Esophagus (tissue), 2 donors: ENCODE measurements around the gene LHFPL5. TPM values are rescaled to one million over a fixed set of nuclear protein-coding genes. Genes with fewer than 3 reads are reported as not detected.

Source experiments
- H3K27ac ChIP-seq, 2 donors: one replicate each; pipeline ENCODE4 v1.5.1; 2013; ENCODE audit warnings: low read depth in 2 of 2, mild to moderate bottlenecking in 2 of 2, inconsistent platforms in 1 of 2, low read length in 1 of 2, moderate library complexity in 1 of 2
- H3K27me3 ChIP-seq, 2 donors: one replicate each; pipeline ENCODE4 v1.6.1; 2013; ENCODE audit warnings: low read length in 2 of 2, control low read depth in 1 of 2, mild to moderate bottlenecking in 1 of 2; ENCODE audit not compliant: insufficient read depth in 2 of 2, control insufficient read depth in 1 of 2
- H3K36me3 ChIP-seq, 2 donors: one replicate each; pipeline ENCODE4 v1.6.1; 2013; ENCODE audit warnings: low read length in 1 of 2; ENCODE audit not compliant: control insufficient read depth in 2 of 2, insufficient read depth in 2 of 2
- H3K4me1 ChIP-seq, 2 donors: one replicate each; pipeline ENCODE4 v1.6.1; 2013; ENCODE audit warnings: low read length in 1 of 2; ENCODE audit not compliant: control insufficient read depth in 2 of 2, insufficient read depth in 2 of 2
- H3K4me3 ChIP-seq, 2 donors: one replicate each; pipeline ENCODE4 v1.5.1; 2013; ENCODE audit warnings: low read length in 2 of 2, mild to moderate bottlenecking in 2 of 2, low read depth in 1 of 2, moderate library complexity in 1 of 2
- H3K9me3 ChIP-seq, 2 donors: one replicate each; pipeline ENCODE4 v1.6.1; 2013; ENCODE audit warnings: mild to moderate bottlenecking in 2 of 2, low read depth in 1 of 2, low read length in 1 of 2, moderate library complexity in 1 of 2; ENCODE audit not compliant: control insufficient read depth in 2 of 2, insufficient read depth in 1 of 2
- WGBS, 2 donors: extraction: QIAGEN DNeasy Blood & Tissue Kit; methylation state at CpG; one replicate each; pipeline ENCODE4 v1.1.7; 2013; 5-methylcytosine and 5-hydroxymethylcytosine counted together
- polyA plus RNA-seq, 2 donors: library from polyadenylated mRNA; stranded (reverse); fragments of 200-250 nt; gene quantifications; one replicate each; pipeline ENCODE4 v1.2.3, GENCODE V29; 2013
- donor health status: healthy with polysubstance abuse.
- donor health status: Bipolar disorder and iron deficiency.

Gene LHFPL5
- not detected for polyA plus RNA-seq

GRCh38 chr6:35804996-35805736 is at the start of gene LHFPL5:
LHFPL5 (plus strand) TSS chr6:35805352; CDS start chr6:35805671, 319 bp downstream.
- WGBS, 2 donors: 12 to 13% methylated on average over 38 to 40 of the region's 40 CpGs
- Histone ChIP-seq H3K4me1 (peaks cover 0 to 7% of the 10 kb centered on the region in 2 donors), H3K4me3 (no peak within 1 kb of the TSS), H3K27me3 (no peaks in the 10 kb centered on the region), H3K27ac (no peak within 1 kb of the TSS), H3K36me3 (no peaks in the 10 kb centered on the region), H3K9me3 (no peaks in the 10 kb centered on the region)

- Histone ChIP-seq H3K4me3 (no peak overlapping the region), H3K4me1 (no peaks in the 10 kb centered on the region), H3K27ac (no peak overlapping the region), H3K36me3 (no peaks in the 10 kb centered on the region), H3K27me3 (no peaks in the 10 kb centered on the region), H3K9me3 (no peaks in the 10 kb centered on the region)
- 51 to 60% methylated on average over 10 of the region's 10 CpGs for WGBS, 2 donors
Measured at GRCh38 chr6:35757456-35758123, 47.6 kb upstream of the LHFPL5 start.

GRCh38 chr6:35759426-35759825 is 45.7 kb upstream of the LHFPL5 start:
- H3K9me3 ChIP-seq: no peaks in the 10 kb centered on the region
- H3K27ac ChIP-seq: no peak overlapping the region
- H3K36me3 ChIP-seq: no peaks in the 10 kb centered on the region
- no peak overlapping the region for H3K4me3 ChIP-seq
- no peaks in the 10 kb centered on the region for H3K27me3 ChIP-seq
- WGBS, 2 donors: 82 to 83% methylated on average over 3 of the region's 3 CpGs
- H3K4me1 ChIP-seq: no peaks in the 10 kb centered on the region

- Histone ChIP-seq H3K36me3 (no peaks in the 10 kb centered on the region), H3K27me3 (peaks cover 0 to 2% of the 10 kb centered on the region in 2 donors), H3K9me3 (no peaks in the 10 kb centered on the region), H3K27ac (no peak overlapping the region), H3K4me3 (no peak overlapping the region), H3K4me1 (no peaks in the 10 kb centered on the region)
- 57 to 85% methylated on average over 23 of the region's 23 CpGs for WGBS, 2 donors
Measured at GRCh38 chr6:35765739-35766138, 39.4 kb upstream of the LHFPL5 start.

GRCh38 chr6:35769211-35769610 is 35.9 kb upstream of the LHFPL5 start:
- no peak overlapping the region for H3K4me3 ChIP-seq
- H3K9me3 ChIP-seq: no peaks in the 10 kb centered on the region
- no peaks in the 10 kb centered on the region for H3K36me3 ChIP-seq
- H3K27me3 ChIP-seq: peaks cover 0 to 2% of the 10 kb centered on the region in 2 donors
- H3K27ac ChIP-seq: no peak overlapping the region
- WGBS, 2 donors: 72 to 74% methylated on average over 4 of the region's 4 CpGs
- no peaks in the 10 kb centered on the region for H3K4me1 ChIP-seq

GRCh38 chr6:35771343-35771627 is 33.9 kb upstream of the LHFPL5 start:
- H3K27me3 ChIP-seq: no peaks in the 10 kb centered on the region
- no peak overlapping the region for H3K27ac ChIP-seq
- H3K9me3 ChIP-seq: no peaks in the 10 kb centered on the region
- no peak overlapping the region for H3K4me3 ChIP-seq
- 65 to 73% methylated on average over 5 of the region's 5 CpGs for WGBS, 2 donors
- no peaks in the 10 kb centered on the region for H3K4me1 ChIP-seq
- H3K36me3 ChIP-seq: no peaks in the 10 kb centered on the region

- Histone ChIP-seq H3K4me3 (no peak overlapping the region), H3K27me3 (peaks cover 0 to 5% of the 10 kb centered on the region in 2 donors), H3K4me1 (peaks cover 0 to 5% of the 10 kb centered on the region in 2 donors), H3K27ac (no peak overlapping the region), H3K36me3 (no peaks in the 10 kb centered on the region), H3K9me3 (no peaks in the 10 kb centered on the region)
- WGBS, 2 donors: 81 to 85% methylated on average over 11 of the region's 11 CpGs
Measured at GRCh38 chr6:35774116-35774794, 30.9 kb upstream of the LHFPL5 start.

- 72 to 76% methylated on average over 6 of the region's 6 CpGs for WGBS, 2 donors
- Histone ChIP-seq H3K4me1 (peaks cover 0 to 5% of the 10 kb centered on the region in 2 donors), H3K36me3 (no peaks in the 10 kb centered on the region), H3K27me3 (peaks cover 0 to 5% of the 10 kb centered on the region in 2 donors), H3K9me3 (no peaks in the 10 kb centered on the region), H3K4me3 (no peak overlapping the region), H3K27ac (no peak overlapping the region)
Measured at GRCh38 chr6:35775031-35775430, 30.1 kb upstream of the LHFPL5 start.

- whole genome bisulfite sequencing, 2 donors: 3 to 4% methylated on average over 56 of the region's 56 CpGs
- Histone ChIP-seq H3K27me3 (peaks cover 0 to 5% of the 10 kb centered on the region in 2 donors), H3K9me3 (no peaks in the 10 kb centered on the region), H3K27ac (no peak within 1 kb of the TSS), H3K36me3 (no peaks in the 10 kb centered on the region), H3K4me1 (peaks cover 0 to 5% of the 10 kb centered on the region in 2 donors), H3K4me3 (peak within 1 kb of the TSS; percentile 17 to 24)
Measured at GRCh38 chr6:35776364-35777215, 28.6 kb upstream of the LHFPL5 start, which contains the start of gene CLPSL2. CLPSL2 (plus strand) TSS chr6:35776598; CDS start chr6:35776619, 21 bp downstream.
